Measurements from ENCODE around the gene ASAP3.

DNA sequence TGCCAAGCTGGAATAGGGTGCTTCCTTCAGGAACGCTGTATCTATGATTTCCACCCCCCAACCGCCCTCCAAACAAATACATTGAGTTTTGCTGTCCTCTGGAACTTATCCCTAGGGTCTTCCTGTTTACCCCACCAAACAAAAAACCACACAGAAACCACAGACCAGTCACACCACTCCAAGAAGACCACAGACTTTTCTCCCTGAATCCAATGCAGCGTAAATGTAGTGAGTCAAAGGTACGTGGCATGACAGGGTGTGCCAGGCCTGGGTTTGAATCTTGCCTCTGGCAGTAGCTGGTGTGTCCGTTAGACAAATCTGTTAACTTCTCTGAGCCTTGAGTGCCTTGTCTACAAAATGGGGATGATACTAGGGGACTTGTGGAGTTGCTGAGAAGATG lies 27.8 kb downstream of the ASAP3 start:
- no peak for TF ChIP-seq POLR2AphosphoS5 (IDR thresholded peaks at IDR 0.05; ENCODE audit: borderline replicate concordance, low read depth, low read length)
- TF ChIP-seq EZH2 (IDR thresholded peaks at IDR 0.05): no peak

All from SK-N-MC (cell line).